ENCODE measurements around the gene FBXL16. TPM values are rescaled to one million over a fixed set of nuclear protein-coding genes. Genes with fewer than 3 reads are reported as not detected.

Gene FBXL16
- total and polyA plus RNA-seq, 9 of the 15 experiments (the other 6 are each of a cell fraction or from before 2014, with no cell fraction given): 0.21 to 8.2 (median 1.7) TPM

DNA sequence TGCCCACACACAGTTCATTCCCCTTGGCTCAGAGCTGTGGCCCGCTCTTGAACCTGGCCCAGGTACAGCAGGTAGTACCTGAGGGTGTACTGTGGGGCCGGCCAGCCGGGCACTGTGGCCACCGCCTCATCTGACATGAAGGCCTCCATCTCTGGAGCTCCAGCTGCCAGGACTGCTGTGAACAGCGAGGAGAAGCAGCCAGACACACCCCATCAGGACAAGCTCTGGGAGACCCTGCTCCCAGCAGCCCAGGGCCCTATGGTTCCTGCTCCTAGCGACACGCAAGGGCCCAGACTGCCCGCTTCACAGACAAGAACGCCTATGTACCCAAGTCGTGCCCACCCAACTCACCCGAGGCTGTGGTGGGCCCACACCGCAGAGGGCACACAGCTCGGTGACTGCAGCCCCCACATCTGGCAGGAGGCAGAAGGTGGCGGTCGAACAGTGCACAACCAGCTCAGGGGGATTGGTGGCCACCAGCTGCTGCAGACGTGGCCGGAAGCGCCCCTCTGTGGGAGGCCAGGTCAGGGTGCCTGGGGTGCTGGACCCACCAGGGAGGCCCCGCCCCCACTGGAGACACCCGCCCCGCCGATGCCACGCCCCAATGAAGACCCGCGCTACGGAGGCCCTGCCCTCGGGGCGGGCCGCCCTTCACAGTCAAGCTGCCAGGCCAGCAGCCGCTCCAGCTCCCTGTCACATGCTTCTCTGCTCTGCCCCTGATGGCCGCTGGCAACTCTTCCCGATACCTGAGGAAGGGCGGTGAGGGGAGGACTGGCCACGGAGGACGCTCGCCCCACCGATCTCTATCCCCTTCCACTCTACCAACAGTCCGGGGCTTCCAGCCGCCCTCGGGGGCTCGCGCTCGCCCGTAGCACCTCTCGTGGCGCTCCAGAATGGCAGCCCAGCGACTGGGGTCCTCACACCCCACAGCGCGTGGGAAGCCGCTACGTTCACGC lies 26.5 kb downstream of the FBXL16 start (continued):
- TF ChIP-seq, protein P1, sequence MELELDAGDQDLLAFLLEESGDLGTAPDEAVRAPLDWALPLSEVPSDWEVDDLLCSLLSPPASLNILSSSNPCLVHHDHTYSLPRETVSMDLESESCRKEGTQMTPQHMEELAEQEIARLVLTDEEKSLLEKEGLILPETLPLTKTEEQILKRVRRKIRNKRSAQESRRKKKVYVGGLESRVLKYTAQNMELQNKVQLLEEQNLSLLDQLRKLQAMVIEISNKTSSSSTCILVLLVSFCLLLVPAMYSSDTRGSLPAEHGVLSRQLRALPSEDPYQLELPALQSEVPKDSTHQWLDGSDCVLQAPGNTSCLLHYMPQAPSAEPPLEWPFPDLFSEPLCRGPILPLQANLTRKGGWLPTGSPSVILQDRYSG (tag; conservative IDR thresholded peaks at IDR 0.05; ENCODE audit: low read depth): no peak
- TF ChIP-seq HLTF (IDR thresholded peaks at IDR 0.05) (peak; percentile 56; the same call in 1 of the 2 replicates), MCM5 (IDR thresholded peaks at IDR 0.05; ENCODE audit: low read depth) (no peak), CCAR2 (IDR thresholded peaks at IDR 0.05; ENCODE audit: low read depth, low read length) (no peak), NCOA4 (IDR thresholded peaks at IDR 0.05; ENCODE audit: partially characterized antibody) (no peak), STAT5A (IDR thresholded peaks at IDR 0.05; ENCODE audit: borderline replicate concordance, low read length) (no peak), TSC22D4 (tag; IDR thresholded peaks at IDR 0.05) (no peak), ZNF146 (CRISPR knock-in tag; IDR thresholded peaks at IDR 0.05; ENCODE audit: unreplicated experiment) (no peak), ELF1 (tag; IDR thresholded peaks at IDR 0.05) (no peak), ZSCAN32 (CRISPR knock-in tag; IDR thresholded peaks at IDR 0.05) (no peak), ZNF133 (CRISPR knock-in tag; IDR thresholded peaks at IDR 0.05) (no peak), MTF1 (CRISPR knock-in tag; IDR thresholded peaks at IDR 0.05; ENCODE audit: borderline replicate concordance) (no peak), MTA3 (IDR thresholded peaks at IDR 0.05; ENCODE audit: borderline replicate concordance) (peak; percentile 14; the same call in 1 of the 2 replicates), CBFA2T2 (conservative IDR thresholded peaks at IDR 0.05) (no peak), JUN (IDR thresholded peaks at IDR 0.05; ENCODE audit: borderline replicate concordance, low read depth, low read length) (peak; percentile 15; the same call in 1 of the 2 replicates), JUN (CRISPR knock-in tag; IDR thresholded peaks at IDR 0.05; ENCODE audit: borderline replicate concordance) (no peak), ZFX (CRISPR knock-in tag; IDR thresholded peaks at IDR 0.05) (no peak), RBM25 (IDR thresholded peaks at IDR 0.05; ENCODE audit: low read depth, low read length, severe bottlenecking) (no peak), NR2C1 (IDR thresholded peaks at IDR 0.05) (no peak), NR2C1 (tag; IDR thresholded peaks at IDR 0.05) (no peak), ZBTB1 (CRISPR knock-in tag; IDR thresholded peaks at IDR 0.05; ENCODE audit: borderline replicate concordance, low read depth) (no peak), KLF13 (tag; IDR thresholded peaks at IDR 0.05; ENCODE audit: borderline replicate concordance, low read depth) (peak; percentile 28; the same call in 1 of the 2 replicates), ASH1L (IDR thresholded peaks at IDR 0.05; ENCODE audit: borderline replicate concordance, low read depth, partially characterized antibody) (no peak), SMAD1 (IDR thresholded peaks at IDR 0.05; ENCODE audit: low read depth, low read length, partially characterized antibody) (no peak), MTA2 (IDR thresholded peaks at IDR 0.05; ENCODE audit: low read depth) (no peak), ZNF282 (CRISPR knock-in tag; IDR thresholded peaks at IDR 0.05) (no peak), ZNF444 (CRISPR knock-in tag; IDR thresholded peaks at IDR 0.05) (no peak)
- TF ChIP-seq, protein P2, sequence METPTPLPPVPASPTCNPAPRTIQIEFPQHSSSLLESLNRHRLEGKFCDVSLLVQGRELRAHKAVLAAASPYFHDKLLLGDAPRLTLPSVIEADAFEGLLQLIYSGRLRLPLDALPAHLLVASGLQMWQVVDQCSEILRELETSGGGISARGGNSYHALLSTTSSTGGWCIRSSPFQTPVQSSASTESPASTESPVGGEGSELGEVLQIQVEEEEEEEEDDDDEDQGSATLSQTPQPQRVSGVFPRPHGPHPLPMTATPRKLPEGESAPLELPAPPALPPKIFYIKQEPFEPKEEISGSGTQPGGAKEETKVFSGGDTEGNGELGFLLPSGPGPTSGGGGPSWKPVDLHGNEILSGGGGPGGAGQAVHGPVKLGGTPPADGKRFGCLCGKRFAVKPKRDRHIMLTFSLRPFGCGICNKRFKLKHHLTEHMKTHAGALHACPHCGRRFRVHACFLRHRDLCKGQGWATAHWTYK (CRISPR knock-in tag; IDR thresholded peaks at IDR 0.05): no peak

All from K562 (cell line).